NOMO-1 treated with DMSO at 0.1 percent for 48 hours (cell line): Measurements from ENCODE around the gene CALHM2.

ENCODE experiments used
- DNase-seq: peaks from one replicate; lab custom pipeline; 2025; ENCODE audit not compliant: unreplicated experiment; lab: John Stamatoyannopoulos, UW

CALHM2 gene

DNA sequence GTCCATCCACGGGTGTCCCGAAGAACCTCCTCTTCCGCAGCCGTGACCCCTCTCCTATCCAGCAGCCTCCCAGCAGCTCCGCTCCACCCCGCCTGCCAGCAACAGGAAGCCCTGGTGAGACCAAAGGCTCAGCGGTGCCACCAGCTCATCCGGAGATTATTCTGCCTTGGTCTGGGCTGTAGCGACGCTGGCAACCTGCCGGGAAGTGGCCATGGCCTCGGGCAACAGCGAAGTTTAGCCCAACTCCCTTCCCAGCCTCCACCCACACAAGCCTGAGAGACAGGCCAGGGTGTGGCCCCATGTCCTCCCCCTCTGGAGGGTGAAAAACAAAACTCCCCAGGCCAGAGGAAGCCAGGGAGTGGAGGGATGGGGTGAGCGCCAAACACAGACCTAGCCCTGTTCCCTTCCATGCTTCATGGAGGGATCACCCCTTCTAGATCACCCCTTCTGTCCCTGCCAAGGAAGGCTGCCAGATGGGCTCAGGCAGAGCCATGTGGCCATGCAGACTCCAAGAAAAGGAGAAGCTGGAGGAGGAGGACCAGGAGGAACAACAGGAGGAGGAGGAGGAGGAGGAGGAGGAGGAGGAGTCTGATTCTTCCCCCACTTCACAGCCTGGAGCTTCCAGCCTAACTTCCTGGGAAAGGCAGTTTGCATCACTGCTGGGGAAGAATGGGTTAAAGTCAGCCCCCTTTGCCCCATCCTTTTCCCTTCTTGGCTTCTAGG, 918 bp downstream of the CALHM2 start:
- peak; percentile 5 for DNase-seq

GRCh38 chr10:103450201-103450695, 1.9 kb downstream of the CALHM2 start:
- DNase-seq, result no peak

DNA sequence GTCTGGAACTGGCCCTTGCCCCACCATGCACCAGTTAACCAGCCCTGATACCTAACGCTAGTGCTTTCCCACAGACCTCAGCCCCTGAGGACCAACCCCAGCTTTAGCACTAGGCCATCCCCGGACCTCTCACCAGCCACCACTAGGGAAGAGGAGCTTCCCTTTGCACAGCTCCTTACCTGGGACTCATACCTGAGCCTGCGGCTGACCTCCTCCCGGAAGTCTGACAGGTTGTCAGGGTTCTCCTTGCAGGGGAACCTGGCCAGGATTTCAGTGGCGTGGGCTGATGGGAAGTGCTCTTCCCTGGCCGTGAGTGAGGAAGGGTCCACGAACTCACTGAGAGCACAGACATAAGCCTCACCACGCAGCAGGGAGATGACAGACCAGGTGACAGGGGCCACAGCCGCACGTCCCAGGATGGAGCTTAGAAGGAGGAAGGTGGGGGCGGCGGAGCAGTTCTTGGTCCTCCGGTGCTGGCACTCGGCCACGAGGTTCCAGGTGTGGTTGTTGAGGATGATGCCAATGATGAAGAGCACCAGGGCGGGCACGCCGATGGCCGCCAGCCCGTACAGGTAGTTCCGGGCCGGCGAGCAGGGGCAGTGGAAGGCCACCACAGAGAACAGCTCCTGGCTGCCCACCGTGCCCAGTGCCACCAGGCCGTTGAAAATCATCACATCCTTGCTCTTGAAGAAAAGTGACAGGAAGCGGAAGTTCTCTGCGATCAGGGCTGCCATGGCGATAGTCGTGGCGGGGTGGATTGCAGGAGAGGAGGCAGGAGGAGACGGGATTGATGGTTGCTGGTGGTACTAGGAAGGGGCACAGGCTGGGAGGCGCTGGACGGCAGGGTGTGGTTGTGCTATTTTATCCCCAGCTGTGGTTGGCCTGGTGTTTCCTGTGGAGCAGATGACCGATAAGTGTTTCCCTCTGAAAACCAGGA, 2.7 kb downstream of the CALHM2 start:
- DNase-seq, result no peak

DNA sequence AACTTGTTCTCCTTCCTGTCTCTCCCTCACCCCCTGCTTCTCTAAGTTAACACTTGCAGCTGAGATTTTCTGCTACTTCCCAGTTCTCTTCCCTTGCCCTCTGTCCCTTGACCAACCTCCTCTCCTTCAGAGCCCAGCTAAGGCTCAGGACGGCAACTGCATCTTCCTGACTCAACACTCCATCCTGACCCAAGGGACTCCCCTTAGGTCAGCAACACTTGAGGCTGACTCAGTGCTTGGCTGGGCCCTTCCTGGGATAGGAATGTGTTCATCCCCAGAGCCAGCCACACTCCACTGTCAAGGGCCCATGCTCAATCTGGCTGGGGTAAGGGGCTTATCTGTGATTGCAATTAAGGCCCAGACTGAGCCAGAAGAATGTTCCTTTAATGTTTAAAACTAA, 3.4 kb downstream of the CALHM2 start:
- no peak for DNase-seq

DNA sequence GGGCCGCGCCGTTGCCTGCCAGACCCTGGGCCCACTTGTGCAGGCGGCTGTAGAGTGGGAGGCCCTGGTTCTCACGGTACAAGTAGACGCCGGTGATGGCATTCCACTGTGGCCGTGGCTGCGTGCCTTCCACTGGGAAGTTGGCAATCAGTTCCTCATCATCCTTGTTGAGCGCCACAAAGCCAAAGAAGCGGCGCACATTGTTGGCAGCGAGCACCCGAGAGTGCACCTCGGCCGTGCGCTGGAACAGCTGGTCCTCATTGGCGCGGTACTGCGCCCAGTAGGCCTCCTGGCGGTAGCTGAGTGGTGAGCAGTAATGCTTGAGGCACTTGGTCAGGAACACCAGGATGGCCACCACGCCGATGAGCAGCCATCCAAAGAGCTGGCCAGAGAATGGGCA, 5.0 kb downstream of the CALHM2 start:
- no peak for DNase-seq

GRCh38 chr10:103445767-103446567, 6.2 kb downstream of the CALHM2 start:
- DNase-seq, result no peak

- no peak for DNase-seq
Measured at GRCh38 chr10:103445366-103445765, 6.8 kb downstream of the CALHM2 start.

DNA sequence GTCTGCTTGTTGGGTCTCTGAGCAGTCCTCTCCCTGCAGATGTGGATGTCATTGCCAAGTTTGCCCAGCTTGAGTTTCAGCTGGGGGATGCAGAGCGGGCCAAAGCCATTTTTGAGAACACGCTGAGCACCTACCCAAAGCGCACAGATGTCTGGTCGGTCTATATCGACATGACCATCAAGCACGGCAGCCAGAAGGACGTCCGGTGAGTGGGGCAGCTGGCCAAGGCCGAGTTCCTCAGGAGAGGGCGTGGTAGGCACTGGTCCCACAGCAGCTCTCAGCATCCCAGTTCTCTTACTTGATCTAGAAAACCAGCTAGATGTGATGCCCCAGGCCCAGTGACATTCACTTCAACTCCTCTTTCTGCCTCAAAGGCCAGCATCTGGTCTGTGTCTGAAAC, 7.7 kb downstream of the CALHM2 start:
- no peak for DNase-seq

- DNase-seq, result no peak
Measured at GRCh38 chr10:103443475-103444185, 8.5 kb downstream of the CALHM2 start.

DNA sequence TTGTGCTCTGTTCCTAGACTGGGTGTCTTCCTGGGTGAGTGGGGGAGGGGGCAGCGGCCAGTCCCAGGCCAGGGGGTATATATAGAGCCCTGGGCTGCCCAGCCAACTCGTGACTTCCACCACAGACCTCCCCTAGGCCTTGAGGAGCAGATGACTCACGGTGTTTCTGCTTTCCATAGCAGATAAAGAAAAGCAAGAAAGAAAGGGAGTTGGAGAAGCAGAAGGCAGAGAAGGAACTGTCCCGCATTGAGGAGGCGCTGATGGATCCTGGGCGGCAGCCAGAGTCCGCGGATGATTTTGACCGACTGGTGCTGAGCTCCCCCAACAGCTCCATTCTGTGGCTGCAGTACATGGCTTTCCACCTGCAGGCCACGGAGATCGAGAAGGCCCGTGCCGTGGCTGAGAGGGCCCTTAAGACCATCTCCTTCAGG, 10.1 kb downstream of the CALHM2 start:
- DNase-seq, result no peak

GRCh38 chr10:103441611-103442010, 10.6 kb downstream of the CALHM2 start:
- no peak for DNase-seq

GRCh38 chr10:103441206-103441605, 11.0 kb downstream of the CALHM2 start:
- DNase-seq, result no peak

DNA sequence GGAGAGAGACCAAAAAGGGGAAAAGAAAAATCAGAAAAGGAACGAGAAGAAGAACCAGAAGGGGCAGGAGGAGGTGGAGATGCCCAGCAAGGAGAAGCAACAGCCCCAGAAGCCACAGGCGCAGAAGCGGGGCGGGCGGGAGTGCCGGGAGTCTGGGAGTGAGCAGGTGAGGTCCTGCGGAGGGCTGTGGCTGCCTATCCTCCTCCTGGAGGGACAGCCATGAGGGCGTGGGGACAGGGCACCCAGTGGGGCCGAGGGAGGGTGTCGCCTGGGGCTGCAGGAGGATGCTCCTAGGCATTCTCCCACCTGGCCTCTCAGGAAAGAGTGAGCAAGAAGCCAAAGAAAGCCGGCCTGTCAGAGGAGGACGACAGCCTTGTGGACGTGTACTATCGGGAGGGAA, 11.8 kb downstream of the CALHM2 start:
- no peak for DNase-seq

DNA sequence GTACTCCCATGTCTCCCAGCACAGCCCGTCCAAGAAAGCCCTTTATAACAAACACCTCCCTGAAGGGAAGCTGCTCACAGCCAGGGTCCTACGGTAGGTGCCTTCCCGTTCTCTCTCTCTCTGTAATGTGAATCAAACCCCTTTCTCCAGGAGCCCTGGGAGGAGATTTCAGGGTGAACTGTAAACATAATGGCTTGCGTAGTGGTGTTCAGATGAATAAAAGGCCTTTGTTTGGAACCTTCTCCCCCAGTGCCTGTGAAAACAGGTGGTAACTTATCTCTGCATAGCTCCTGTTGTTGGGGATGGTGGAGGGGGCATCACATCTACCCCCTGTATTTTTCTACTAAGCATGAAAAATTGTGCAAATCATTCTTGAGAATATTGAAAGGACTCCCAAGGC, 12.4 kb downstream of the CALHM2 start:
- no peak for DNase-seq

GRCh38 chr10:103433858-103434257, 18.3 kb downstream of the CALHM2 start:
- no peak for DNase-seq

- DNase-seq, result no peak
Measured at GRCh38 chr10:103431902-103432301, 20.3 kb downstream of the CALHM2 start.

GRCh38 chr10:103429647-103430046, 22.5 kb downstream of the CALHM2 start:
- DNase-seq, result no peak

DNA sequence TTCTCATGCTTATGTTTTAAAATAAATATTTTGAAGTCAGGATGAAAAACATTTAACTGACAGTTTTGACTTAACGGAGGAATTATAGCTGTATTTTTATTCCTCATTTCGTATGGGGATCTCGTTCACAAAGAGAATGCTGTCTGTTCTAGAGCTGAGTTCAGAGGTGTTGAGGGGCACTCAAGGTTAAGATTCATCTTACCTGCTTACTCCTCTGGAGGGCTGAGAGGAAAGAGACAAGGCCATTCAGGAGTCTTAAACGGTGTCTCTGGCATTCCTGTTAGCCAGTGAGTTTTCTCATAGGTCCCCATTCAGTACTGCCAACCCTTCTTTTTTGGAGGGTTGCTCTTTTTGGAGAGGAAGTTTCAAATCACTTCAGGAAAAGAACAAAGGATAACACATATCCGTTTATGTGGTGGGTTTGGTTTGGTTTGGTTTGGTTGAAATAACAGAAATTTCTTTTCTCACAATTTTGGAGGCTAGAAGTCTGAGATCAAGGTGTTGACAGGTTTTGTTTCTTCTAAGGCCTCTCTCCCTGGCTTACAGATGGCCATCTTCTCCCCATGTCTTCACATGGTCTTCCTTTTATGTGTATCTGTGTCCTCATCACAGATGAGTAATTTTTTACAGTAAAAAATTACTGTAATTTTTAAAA, 23.1 kb downstream of the CALHM2 start:
- no peak for DNase-seq

- DNase-seq, result no peak
Measured at GRCh38 chr10:103427866-103428265, 24.3 kb downstream of the CALHM2 start.

DNA sequence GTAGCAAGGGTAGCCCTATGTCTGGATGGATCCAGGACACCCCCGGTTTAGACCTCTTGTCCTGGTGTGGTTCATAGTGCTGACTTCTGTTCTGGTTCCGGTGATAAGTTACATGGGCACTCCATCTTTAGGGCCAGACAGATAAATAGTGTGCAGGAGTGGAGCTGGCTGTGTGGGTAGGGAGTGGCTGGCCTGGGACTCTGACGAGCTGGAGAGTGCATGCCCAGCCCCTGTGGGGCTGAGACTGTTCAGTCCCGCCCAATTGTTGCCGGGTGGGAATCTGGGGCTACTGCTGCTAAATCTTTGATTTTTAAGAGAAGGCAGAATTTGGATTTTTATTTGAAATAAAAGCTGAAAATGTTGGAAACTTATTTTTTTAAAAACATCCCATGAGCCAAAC, 28.4 kb downstream of the CALHM2 start:
- DNase-seq, result no peak
